GM12891 (cell line): Measurements from ENCODE around the gene REC8.

Experiments
- POLR2A ChIP-seq: IDR thresholded peaks from 2 replicates; pipeline ENCODE4 v1.6.1; 2011; ENCODE audit warnings: low read depth, low read length, control low read depth
- POLR2AphosphoS5 ChIP-seq: IDR thresholded peaks from 2 replicates; pipeline ENCODE4 v1.6.1; 2011; ENCODE audit warnings: low read depth, low read length, control low read depth
- TAF1 ChIP-seq: IDR thresholded peaks from 2 replicates; pipeline ENCODE4 v1.6.1; 2011; ENCODE audit warnings: low read depth, low read length, control low read depth

DNA sequence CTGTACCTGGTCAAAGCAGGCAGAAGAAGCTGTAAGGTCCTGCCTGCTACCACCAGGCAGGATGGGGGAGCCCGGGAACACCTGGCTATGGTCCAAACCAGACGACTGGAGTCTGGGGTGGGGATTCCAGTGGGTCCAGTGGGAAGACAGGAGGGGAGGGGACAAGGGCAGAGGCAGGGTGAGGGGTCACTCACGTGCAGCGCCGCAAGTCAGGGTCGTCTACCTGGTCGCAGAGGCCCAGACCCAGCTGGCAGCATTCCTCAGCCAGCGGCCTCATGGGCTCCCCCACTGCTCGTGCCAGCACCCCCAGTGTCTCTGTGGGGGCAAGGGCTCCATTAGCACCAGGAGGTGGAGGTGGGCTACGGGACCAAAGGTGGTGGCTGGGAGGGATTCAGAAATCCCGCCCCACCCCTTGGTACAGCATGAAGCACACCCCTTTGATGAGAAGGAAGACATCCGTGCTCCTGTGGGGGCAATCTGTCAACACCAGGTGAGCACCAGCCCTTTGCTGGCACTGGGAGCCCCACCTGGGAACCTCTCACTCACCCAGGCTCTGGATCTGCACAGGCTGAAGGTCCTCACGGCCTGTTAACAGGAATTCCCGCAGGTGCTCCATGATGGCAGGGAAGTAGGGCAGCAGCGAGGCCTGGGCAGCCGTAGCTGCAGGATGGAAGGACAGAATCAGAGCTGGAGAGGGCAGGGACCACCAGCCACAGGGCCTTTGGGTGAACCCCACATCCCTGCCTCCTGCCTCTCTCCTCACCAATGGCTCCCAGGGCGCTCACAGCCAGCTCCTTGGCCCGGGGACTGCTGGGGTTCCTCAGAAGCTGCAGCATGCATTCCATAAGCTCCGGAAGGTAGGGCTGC, 12.5 kb downstream of the REC8 start:
- TF ChIP-seq POLR2A = no peak; the same call in none of the 2 replicates
- no peak; the same call in 1 of the 2 replicates for TF ChIP-seq POLR2AphosphoS5
- TF ChIP-seq TAF1 = no peak
